Muscle of leg (tissue), 11 donors: ENCODE results near the gene HSPA9. TPM values are rescaled to one million over a fixed set of nuclear protein-coding genes. Genes with fewer than 3 reads are reported as not detected.

Experiments
- DNase-seq: peaks from one replicate; pipeline ENCODE4 v3.0.0; 2013
- H3K27ac ChIP-seq: one replicate; pipeline ENCODE4 v1.5.1; 2013; ENCODE audit warnings: mild to moderate bottlenecking, low read length, control low read depth
- H3K27me3 ChIP-seq: one replicate; pipeline ENCODE4 v1.6.1; 2013; ENCODE audit warnings: low read length; ENCODE audit not compliant: control insufficient read depth, insufficient read depth
- H3K36me3 ChIP-seq: one replicate; pipeline ENCODE4 v1.6.1; 2013; ENCODE audit warnings: low read length; ENCODE audit not compliant: control insufficient read depth, insufficient read depth
- H3K4me1 ChIP-seq: one replicate; pipeline ENCODE4 v1.6.1; 2013; ENCODE audit warnings: low read length; ENCODE audit not compliant: control insufficient read depth, insufficient read depth
- H3K4me3 ChIP-seq: one replicate; pipeline ENCODE4 v1.5.1; 2013; ENCODE audit warnings: low read length, control low read depth
- H3K9me3 ChIP-seq: replicated peaks from 2 replicates; pipeline ENCODE4 v1.6.1; 2013; ENCODE audit warnings: low read depth, low read length; ENCODE audit not compliant: control insufficient read depth
- WGBS: methylation state at CpG from one replicate; pipeline ENCODE4 v1.1.5; 2013; ENCODE audit warnings: missing lambda C conversion rate; ENCODE audit not compliant: insufficient coverage; 5-methylcytosine and 5-hydroxymethylcytosine counted together
- polyA plus RNA-seq, 8 donors: library from polyadenylated mRNA; unstranded; fragments of 120-200 nt; gene quantifications; one replicate each; pipeline versions ENCODE4 v1.2.1 to v1.2.3, GENCODE V29; 2013; ENCODE audit warnings: inconsistent platforms in 1 of 8, low replicate concordance in 1 of 8; ENCODE audit not compliant: insufficient read length in 8 of 8, insufficient read depth in 1 of 8
- total RNA-seq: library from RNA; stranded (reverse); fragments of 120-200 nt; gene quantifications from one replicate; pipeline ENCODE4 v1.2.4, GENCODE V29; 2013

HSPA9 gene
- total and polyA plus RNA-seq, 9 donors: 118 to 177 (median 152) TPM

GRCh38 chr5:138596105-138596881 lies 21.1 kb upstream of the HSPA9 start:
- peaks cover 17% of the 10 kb centered on the region for H3K4me1 ChIP-seq
- H3K9me3 ChIP-seq: no peaks in the 10 kb centered on the region
- H3K4me3 ChIP-seq: no peak overlapping the region
- WGBS: 75% methylated on average over 2 of the region's 6 CpGs
- DNase-seq: no peak
- no peak overlapping the region for H3K27ac ChIP-seq
- H3K27me3 ChIP-seq: no peaks in the 10 kb centered on the region
- H3K36me3 ChIP-seq: no peaks in the 10 kb centered on the region

DNA sequence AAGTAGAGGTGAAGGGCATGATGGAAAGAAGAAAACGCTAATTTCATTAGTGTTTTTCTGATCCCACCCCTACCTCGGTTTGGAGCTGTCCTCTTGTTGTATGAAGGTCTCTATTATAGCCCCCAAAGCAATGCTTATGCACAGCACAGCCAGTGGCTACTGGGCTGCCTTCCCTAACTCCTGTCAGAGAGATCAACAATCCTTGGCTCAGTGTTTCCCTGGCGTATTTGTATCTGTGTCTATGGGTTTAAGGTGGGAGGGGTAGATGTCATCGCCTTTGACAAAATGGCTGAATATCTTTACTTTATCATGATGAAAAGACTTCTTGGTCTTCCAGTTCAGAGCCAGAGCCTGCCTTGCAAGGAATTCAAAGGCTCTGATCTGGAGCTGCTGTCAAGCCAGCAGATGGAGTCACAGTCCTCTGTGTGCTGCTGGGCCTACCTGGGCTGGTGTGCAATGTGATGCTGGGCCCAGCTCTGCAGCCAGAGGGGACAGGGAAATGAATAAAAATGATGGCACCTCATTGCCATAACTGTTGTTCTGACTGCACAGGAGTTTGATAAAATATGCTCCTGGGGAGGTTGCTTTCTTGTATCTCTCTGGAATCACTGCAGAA lies 20.1 kb upstream of the HSPA9 start:
- H3K36me3 ChIP-seq: no peaks in the 10 kb centered on the region
- H3K27ac ChIP-seq: no peak overlapping the region
- DNase-seq: no peak
- H3K27me3 ChIP-seq: no peaks in the 10 kb centered on the region
- no peaks in the 10 kb centered on the region for H3K9me3 ChIP-seq
- no peak overlapping the region for H3K4me3 ChIP-seq
- peaks cover 17% of the 10 kb centered on the region for H3K4me1 ChIP-seq
- no CpG with 5 or more reads among the region's 4 CpGs for WGBS

- whole genome bisulfite sequencing: 89% methylated on average over 1 of the region's 4 CpGs
- no peaks in the 10 kb centered on the region for H3K9me3 ChIP-seq
- H3K27ac ChIP-seq: no peak overlapping the region
- peaks cover 17% of the 10 kb centered on the region for H3K4me1 ChIP-seq
- H3K4me3 ChIP-seq: no peak overlapping the region
- H3K36me3 ChIP-seq: no peaks in the 10 kb centered on the region
- no peak for DNase-seq
- no peaks in the 10 kb centered on the region for H3K27me3 ChIP-seq
Measured at GRCh38 chr5:138594305-138595058, 19.3 kb upstream of the HSPA9 start.

DNA sequence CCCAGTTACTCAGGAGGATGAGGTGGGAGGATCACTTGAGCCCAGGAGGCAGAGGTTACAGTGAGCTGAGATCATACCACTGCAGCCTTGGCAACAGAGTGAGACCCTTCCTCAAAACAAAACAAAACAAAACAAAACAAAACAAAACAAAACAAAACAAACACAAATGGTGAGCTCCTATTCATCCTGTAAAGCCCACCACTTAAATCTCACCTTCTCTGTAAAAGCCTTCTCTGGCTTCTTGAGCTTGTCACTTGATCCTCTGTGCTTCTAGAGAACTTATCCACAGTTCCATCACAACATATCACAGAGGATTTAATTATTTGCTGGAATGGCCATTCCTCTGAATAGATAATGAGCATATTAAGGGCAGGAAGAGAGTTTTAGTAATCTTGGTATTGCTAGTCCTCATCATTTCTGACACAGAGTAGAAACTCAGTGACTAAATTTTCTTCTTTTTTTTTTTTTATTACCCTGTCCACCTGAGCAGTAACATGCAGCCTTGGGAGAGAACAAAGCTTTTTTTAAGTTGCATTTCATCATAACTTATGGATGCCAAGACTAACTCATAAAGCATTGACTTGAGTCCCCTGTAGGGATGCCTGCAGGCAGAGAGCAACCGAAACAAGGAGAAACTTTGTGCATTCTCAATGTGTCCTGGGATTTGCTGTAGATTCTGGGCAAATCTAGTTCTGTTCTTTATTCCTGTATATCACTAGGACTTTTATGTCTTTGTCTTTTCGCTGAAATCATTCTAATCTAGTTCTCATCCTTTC lies 13.0 kb upstream of the HSPA9 start:
- Histone ChIP-seq H3K27me3 (no peaks in the 10 kb centered on the region), H3K4me3 (no peak overlapping the region), H3K27ac (no peak overlapping the region), H3K36me3 (no peaks in the 10 kb centered on the region), H3K9me3 (no peaks in the 10 kb centered on the region), H3K4me1 (no peaks in the 10 kb centered on the region)
- WGBS: no CpG with 5 or more reads among the region's 2 CpGs
- DNase-seq: no peak

DNA sequence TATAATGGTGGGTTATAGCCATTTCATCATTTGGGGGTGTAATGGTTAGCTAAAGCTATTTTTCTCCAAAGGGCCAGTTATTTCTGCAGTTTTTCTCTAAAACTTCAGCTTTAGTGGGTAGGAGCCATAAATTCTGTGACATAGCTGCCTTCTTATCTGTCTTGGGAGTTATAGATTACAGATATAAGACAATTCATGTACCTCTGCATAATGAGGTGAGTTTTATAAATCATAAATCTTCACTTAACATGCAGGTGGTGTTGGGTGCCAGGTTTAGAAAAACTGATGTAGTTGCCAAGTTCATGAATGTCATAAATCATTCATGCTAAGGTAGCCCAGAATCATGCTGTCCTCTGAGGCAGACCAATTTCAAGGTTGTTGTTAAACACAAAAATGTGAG lies 10.0 kb upstream of the HSPA9 start:
- no peak overlapping the region for H3K27ac ChIP-seq
- no peaks in the 10 kb centered on the region for H3K9me3 ChIP-seq
- no peak for DNase-seq
- H3K4me3 ChIP-seq: no peak overlapping the region
- no peaks in the 10 kb centered on the region for H3K27me3 ChIP-seq
- no peaks in the 10 kb centered on the region for H3K36me3 ChIP-seq
- H3K4me1 ChIP-seq: no peaks in the 10 kb centered on the region

DNA sequence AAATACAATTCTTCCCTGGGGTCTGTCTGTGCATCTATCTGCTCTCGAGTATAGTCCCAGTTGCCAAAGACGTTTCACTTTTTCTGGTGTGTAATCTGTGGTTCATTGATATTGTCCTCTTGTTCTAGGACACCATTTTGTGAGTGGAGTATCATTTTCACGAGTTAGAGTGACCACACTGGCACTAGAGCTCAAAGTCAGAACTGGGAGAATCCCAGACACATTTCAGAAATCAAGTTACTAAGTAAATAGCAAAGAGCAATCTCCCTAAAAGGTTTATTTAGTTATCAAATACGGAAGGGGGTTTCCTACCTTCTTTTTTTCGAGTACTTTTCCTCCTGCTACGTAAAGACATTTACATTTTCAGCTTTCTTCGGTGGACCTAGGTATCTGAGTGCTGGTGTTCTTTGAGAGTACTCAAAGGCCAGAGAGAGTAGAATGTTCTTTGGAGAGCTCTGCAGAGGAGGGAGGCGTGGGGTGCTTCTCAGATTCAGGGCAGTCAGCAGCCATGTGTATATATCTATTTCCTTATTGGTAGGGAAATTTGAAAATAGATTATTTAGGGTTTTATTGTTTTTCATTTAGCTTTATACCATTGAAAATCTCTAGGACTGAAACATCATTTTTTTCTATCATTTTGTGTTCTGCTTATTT lies 8.9 kb upstream of the HSPA9 start:
- WGBS: 80% methylated on average over 2 of the region's 8 CpGs

DNA sequence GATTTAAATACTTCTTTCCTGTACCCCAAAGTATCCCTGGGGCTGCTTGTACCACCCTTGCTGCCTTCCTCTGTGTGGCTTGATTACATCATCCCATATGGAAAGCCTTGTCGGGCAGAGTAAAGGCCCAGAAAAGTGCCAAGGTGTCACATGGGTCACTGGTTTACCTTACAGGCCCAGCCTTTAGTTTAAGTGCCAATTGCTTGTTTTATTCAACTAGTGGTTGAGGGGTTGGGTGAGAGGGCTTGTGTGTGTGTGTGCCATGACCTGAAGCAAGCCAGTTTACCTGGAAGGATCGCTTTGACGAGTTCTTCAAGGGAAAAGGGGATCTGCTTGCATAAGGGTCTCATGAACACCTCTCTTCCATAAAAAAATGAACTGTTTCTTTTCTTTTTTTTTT lies 7.8 kb upstream of the HSPA9 start:
- H3K4me1 ChIP-seq: no peaks in the 10 kb centered on the region
- no peak overlapping the region for H3K27ac ChIP-seq
- no peak overlapping the region for H3K4me3 ChIP-seq
- WGBS: 67% methylated on average over 1 of the region's 3 CpGs
- H3K36me3 ChIP-seq: no peaks in the 10 kb centered on the region
- no peaks in the 10 kb centered on the region for H3K27me3 ChIP-seq
- no peaks in the 10 kb centered on the region for H3K9me3 ChIP-seq
- DNase-seq: no peak

More for the DNA sequence above, 8.9 kb upstream of the HSPA9 start:
- no peak overlapping the region for H3K4me3 ChIP-seq
- no peaks in the 10 kb centered on the region for H3K36me3 ChIP-seq
- H3K4me1 ChIP-seq: no peaks in the 10 kb centered on the region
- no peak overlapping the region for H3K27ac ChIP-seq
- no peaks in the 10 kb centered on the region for H3K27me3 ChIP-seq
- DNase-seq: no peak
- H3K9me3 ChIP-seq: no peaks in the 10 kb centered on the region

DNA sequence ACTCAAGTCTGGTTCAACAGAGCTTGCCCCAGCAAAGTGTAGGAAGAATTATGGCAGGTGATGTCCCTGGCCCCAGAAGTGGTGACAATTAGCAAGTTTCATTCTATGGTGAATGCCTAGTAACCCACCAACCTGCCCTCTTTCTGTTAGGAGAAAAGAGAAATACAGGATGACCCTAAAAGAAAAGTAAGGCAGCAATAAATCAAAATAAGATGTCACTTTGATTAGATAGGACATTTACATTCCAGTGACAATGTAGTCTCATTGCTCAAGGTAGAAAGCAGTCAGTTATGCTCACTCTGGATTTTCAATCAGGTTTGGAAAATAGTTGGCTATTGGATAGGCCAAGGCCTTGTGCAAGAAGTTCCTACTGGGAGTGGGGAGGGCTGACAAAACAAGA lies 5.6 kb upstream of the HSPA9 start:
- DNase-seq: no peak
- Histone ChIP-seq H3K36me3 (no peaks in the 10 kb centered on the region), H3K27me3 (no peaks in the 10 kb centered on the region), H3K9me3 (no peaks in the 10 kb centered on the region), H3K4me1 (peaks cover 4% of the 10 kb centered on the region), H3K4me3 (no peak overlapping the region), H3K27ac (no peak overlapping the region)

- no CpG with 5 or more reads among the region's 2 CpGs for WGBS
Measured at GRCh38 chr5:138580001-138580400, 4.8 kb upstream of the HSPA9 start.

More at GRCh38 chr5:138580001-138580400, 4.8 kb upstream of the HSPA9 start:
- H3K27ac ChIP-seq: no peak overlapping the region
- H3K9me3 ChIP-seq: no peaks in the 10 kb centered on the region
- H3K4me1 ChIP-seq: peaks cover 4% of the 10 kb centered on the region
- H3K4me3 ChIP-seq: no peak overlapping the region
- no peaks in the 10 kb centered on the region for H3K27me3 ChIP-seq
- no peaks in the 10 kb centered on the region for H3K36me3 ChIP-seq
- DNase-seq: no peak
